GM12878 (cell line): ENCODE results near the gene BBS1. TPM values are rescaled to one million over a fixed set of nuclear protein-coding genes. Genes with fewer than 3 reads are reported as not detected.

Experiments used
- ATAC-seq: fragments of 200-7000 bp; cut with Tn5 transposase; 3 replicates; pipeline ENCODE4 v1.9.1; 2020; ENCODE audit warnings: mild to moderate bottlenecking, moderate library complexity
- BruUV-seq: library from RNA; stranded (reverse); fragments of 400-500 nt; replicated peaks from 2 replicates; lab custom pipeline; 2021; lab: Mats Ljungman, UMichigan
- CTCF ChIA-PET: fragments of 300-600 bp; sonication (Branson Sonifier 250); formaldehyde crosslinking; extraction: SDS; loops from one replicate; lab custom pipeline; 2021; ENCODE audit warnings: inconsistent platforms; lab: Yijun Ruan, JAX
- POLR2A ChIA-PET: fragments of 350-600 bp; formaldehyde crosslinking; extraction: SDS; loops from one replicate; lab custom pipeline; 2021; ENCODE audit warnings: inconsistent platforms; lab: Charles Lee
- RAD21 ChIA-PET: fragments of 300-600 bp; sonication (Branson Sonifier 250); formaldehyde crosslinking; loops from one replicate; lab custom pipeline; 2023; ENCODE audit warnings: antibody characterized with exemption; ENCODE audit not compliant: unreplicated experiment; lab: Charles Lee
- SMC1A ChIA-PET: fragments of 300-600 bp; sonication (Branson Sonifier 250); formaldehyde crosslinking; loops from one replicate; lab custom pipeline; 2023; ENCODE audit not compliant: unreplicated experiment, uncharacterized antibody; lab: Charles Lee
- DNase-seq: peaks from one replicate; pipeline ENCODE4 v3.0.0-alpha.2; 2011; ENCODE audit warnings: low read depth, low spot score
- FAIRE-seq: peaks from 3 replicates; lab custom pipeline; 2011; peaks lifted over from hg19 to GRCh38; lab: Jason Lieb, UNC
- H2AFZ ChIP-seq: 2 replicates; pipeline ENCODE4 v1.6.0; 2011; ENCODE audit warnings: low read depth, low read length, control low read depth; ENCODE audit not compliant: control insufficient read depth
- H3K27ac ChIP-seq: 2 replicates; pipeline ENCODE4 v1.5.1; 2011; ENCODE audit warnings: control low read depth; ENCODE audit not compliant: control insufficient read depth, insufficient read depth
- H3K27me3 ChIP-seq, 2 experiments: replicated peaks in 1 of 2; 2 replicates each; pipeline versions ENCODE4 v1.6.0 to v1.6.1; 2011; ENCODE audit warnings: low read length in 1 of 2; ENCODE audit not compliant: control insufficient read depth in 2 of 2, insufficient read depth in 2 of 2
- H3K36me3 ChIP-seq, 2 experiments: 2 replicates each; pipeline ENCODE4 v1.5.1; 2011; ENCODE audit warnings: low read length in 1 of 2; ENCODE audit not compliant: control insufficient read depth in 2 of 2, insufficient read depth in 2 of 2
- H3K4me1 ChIP-seq: 2 replicates; pipeline ENCODE4 v1.6.1; 2011; ENCODE audit warnings: mild to moderate bottlenecking, low read length, moderate library complexity, mixed read lengths; ENCODE audit not compliant: control insufficient read depth, insufficient read depth
- H3K4me2 ChIP-seq: 2 replicates; pipeline ENCODE4 v1.6.0; 2011; ENCODE audit warnings: control low read depth; ENCODE audit not compliant: control insufficient read depth, insufficient read depth
- H3K4me3 ChIP-seq: fragments of 200-600 bp; sonication (generic); 2 replicates; pipeline ENCODE4 v1.5.1; 2016
- H3K79me2 ChIP-seq: 2 replicates; pipeline ENCODE4 v1.6.0; 2011; ENCODE audit warnings: low read length; ENCODE audit not compliant: control insufficient read depth, insufficient read depth
- H3K9ac ChIP-seq: 2 replicates; pipeline ENCODE4 v1.8.0; 2011; ENCODE audit warnings: low read length, control low read depth, mixed read lengths; ENCODE audit not compliant: control insufficient read depth, insufficient read depth
- H3K9me3 ChIP-seq: replicated peaks from 3 replicates; pipeline ENCODE4 v1.5.1; 2011; ENCODE audit warnings: mild to moderate bottlenecking, low read length; ENCODE audit not compliant: control insufficient read depth, insufficient read depth
- H4K20me1 ChIP-seq: 2 replicates; pipeline ENCODE4 v1.6.0; 2011; ENCODE audit not compliant: control insufficient read depth, insufficient read depth
- BHLHE40 ChIP-seq, 2 experiments: fragments of 450-650 bp in 1 of 2; IDR thresholded peaks; 2 replicates each; pipeline ENCODE4 v1.6.1; 2011 to 2017; ENCODE audit warnings: low read depth in 2 of 2, borderline replicate concordance in 1 of 2, improper control_type of control experiment in 1 of 2, low read length in 1 of 2, mild to moderate bottlenecking in 1 of 2
- CBX5 ChIP-seq: sonication (generic); IDR thresholded peaks from 2 replicates; pipeline ENCODE4 v1.6.1; 2016; ENCODE audit warnings: low read depth, moderate library complexity, mild to moderate bottlenecking, inconsistent platforms
- CTCF ChIP-seq, 3 experiments: IDR thresholded peaks in 2 of 3; conservative IDR thresholded peaks in 1 of 3; 2 replicates each; pipeline ENCODE4 v1.5.1; 2011; ENCODE audit warnings: low read depth in 3 of 3, low read length in 3 of 3, mild to moderate bottlenecking in 3 of 3, control low read depth in 2 of 3, moderate library complexity in 2 of 3, inconsistent platforms in 1 of 3, mixed read lengths in 1 of 3; ENCODE audit not compliant: control insufficient read depth in 2 of 3, insufficient read depth in 1 of 3; ENCODE audit errors: extremely low read depth in 1 of 3
- KAT2A ChIP-seq: conservative IDR thresholded peaks from 2 replicates; pipeline ENCODE4 v1.6.1; 2011; ENCODE audit warnings: low read depth, low read length; ENCODE audit not compliant: control insufficient read depth
- MAX ChIP-seq: IDR thresholded peaks from 2 replicates; pipeline ENCODE4 v1.6.1; 2012; ENCODE audit warnings: low read depth, low read length, improper control_type of control experiment
- MEF2A ChIP-seq: IDR thresholded peaks from 2 replicates; pipeline ENCODE4 v1.6.1; 2011; ENCODE audit warnings: low read depth, mild to moderate bottlenecking, low read length, moderate library complexity; ENCODE audit not compliant: insufficient read depth
- MXI1 ChIP-seq: fragments of 150-350 bp; IDR thresholded peaks from 2 replicates; pipeline ENCODE4 v1.6.1; 2011; ENCODE audit warnings: low read depth, mild to moderate bottlenecking, inconsistent platforms, low read length, improper control_type of control experiment
- MYC ChIP-seq: IDR thresholded peaks from 2 replicates; pipeline ENCODE4 v1.6.1; 2011; ENCODE audit warnings: mild to moderate bottlenecking, low read length, moderate library complexity, inconsistent platforms; ENCODE audit not compliant: insufficient read depth, insufficient replicate concordance, insufficient read length, severe bottlenecking
- NBN ChIP-seq: fragments of 450-650 bp; IDR thresholded peaks from 2 replicates; pipeline ENCODE4 v1.6.1; 2016
- NFIC ChIP-seq: IDR thresholded peaks from 2 replicates; pipeline ENCODE4 v1.6.1; 2012; ENCODE audit warnings: low read depth, mild to moderate bottlenecking, inconsistent platforms, low read length, moderate library complexity
- RBBP5 ChIP-seq: fragments of 200-600 bp; sonication (generic); conservative IDR thresholded peaks from 2 replicates; pipeline ENCODE4 v1.6.1; 2016
- SREBF1 ChIP-seq: IDR thresholded peaks from 2 replicates; pipeline ENCODE4 v1.6.1; 2012; ENCODE audit warnings: mild to moderate bottlenecking, low read length
- WGBS: methylation state at CpG from one replicate; pipeline ENCODE4 v1.1.6; 2016; ENCODE audit warnings: low lambda C conversion rate; ENCODE audit not compliant: insufficient replicate concordance, insufficient coverage; ENCODE audit errors: missing lambda C conversion rate; 5-methylcytosine and 5-hydroxymethylcytosine counted together
- in situ Hi-C: fragments of 300-500 bp; cut with MboI; formaldehyde crosslinking; loops from 9 replicates; pipeline ENCODE4 v1.14.3; 2018; ENCODE audit warnings: mixed read lengths
- intact Hi-C: fragments of 100-400 bp; cut with micrococcal nuclease; formaldehyde crosslinking; loops from one replicate; pipeline ENCODE4 v1.14.2; 2022; ENCODE audit not compliant: unreplicated experiment
- polyA plus RNA-seq, 11 experiments: library from polyadenylated mRNA; depleted of rRNA in 4 of 11; unstranded in 6 of 11; stranded (reverse) in 5 of 11; fragments of >200 nt; fragmentation: Nextera tagmentation in 4 of 11; fragmentation: Illumina TruSeq in 1 of 11; extraction: Ambion mirVana in 4 of 11; extraction: Trizol in 1 of 11; gene quantifications; 1 replicate in 1 of 11; 2 replicates in 10 of 11; pipeline versions ENCODE4 v1.2.1 to v1.2.3, GENCODE V29; 2011 to 2016; ENCODE audit warnings: inconsistent platforms in 2 of 11, missing spikeins in 2 of 11, low read depth in 1 of 11
- total RNA-seq, 4 experiments: library from RNA; depleted of rRNA in 3 of 4; stranded (reverse); fragments of >200 nt in 3 of 4; fragmentation: Illumina TruSeq in 1 of 4; extraction: Trizol in 1 of 4; gene quantifications; 2 replicates each; pipeline versions ENCODE4 v1.2.1 to v1.2.3, GENCODE V29; 2013 to 2021

The BBS1 gene
- total and polyA plus RNA-seq, 10 of the 15 experiments (the other 5 are each of a cell fraction or from before 2014, with no cell fraction given), result 2.5 to 14.7 (median 8.7) TPM

- in situ Hi-C loops, result no loop called here
- no peak for FAIRE-seq
- BruUV-seq, result no TSS peak
Observed at GRCh38 chr11:66559142-66559865, 48.9 kb downstream of the BBS1 start.

GRCh38 chr11:66559866-66560676, 49.6 kb downstream of the BBS1 start:
- in situ Hi-C loops, result no loop called here
- FAIRE-seq, result no peak

More at GRCh38 chr11:66559142-66559865, 48.9 kb downstream of the BBS1 start:
- no peak overlapping the region for H3K4me3 ChIP-seq
- H4K20me1 ChIP-seq, result no peaks in the 10 kb centered on the region
- no peak for TF ChIP-seq MXI1
- no peak for TF ChIP-seq BHLHE40 (IDR thresholded peaks at IDR 0.05; ENCODE audit: borderline replicate concordance in 1 of 2, low read depth in 2 of 2, low read length in 1 of 2)
- no peak for TF ChIP-seq NFIC
- TF ChIP-seq MEF2A, result no peak
- TF ChIP-seq KAT2A, result no peak
- no peak for TF ChIP-seq NBN
- TF ChIP-seq MYC, result no peak
- H3K9ac ChIP-seq, result no peak overlapping the region
- intact Hi-C loops, result no loop called here
- WGBS, result 62% methylated on average over 37 of the region's 50 CpGs
- POLR2A ChIA-PET, result no interaction called here
- no peak for ATAC-seq
- no peaks in the 10 kb centered on the region for H3K36me3 ChIP-seq
- no peak for DNase-seq
- no peaks in the 10 kb centered on the region for H3K79me2 ChIP-seq
- H3K9me3 ChIP-seq, result no peaks in the 10 kb centered on the region
- no peak overlapping the region for H3K4me2 ChIP-seq
- RAD21 ChIA-PET, result no interaction called here
- H2AFZ ChIP-seq, result no peak overlapping the region
- CTCF ChIA-PET, result no interaction called here
- no peaks in the 10 kb centered on the region for H3K4me1 ChIP-seq
- SMC1A ChIA-PET, result interaction anchor here (1.3 kb wide), 1 partner anchor 14 kb away, joined by 3 read pairs; the partner anchor contains the start of gene ZDHHC24
- no peaks in the 10 kb centered on the region for H3K27me3 ChIP-seq
- H3K27ac ChIP-seq, result no peak overlapping the region

More at GRCh38 chr11:66559866-66560676, 49.6 kb downstream of the BBS1 start:
- 65% methylated on average over 27 of the region's 27 CpGs for WGBS
- no peak overlapping the region for H3K9ac ChIP-seq
- POLR2A ChIA-PET, result no interaction called here
- no peaks in the 10 kb centered on the region for H3K27me3 ChIP-seq
- H2AFZ ChIP-seq, result no peak overlapping the region
- H4K20me1 ChIP-seq, result no peaks in the 10 kb centered on the region
- no peaks in the 10 kb centered on the region for H3K79me2 ChIP-seq
- SMC1A ChIA-PET, result interaction anchor here (1.3 kb wide), 1 partner anchor 15 kb away, joined by 3 read pairs; the partner anchor contains the start of gene ZDHHC24
- CTCF ChIA-PET, result interaction anchor here (1.1 kb wide), 1 partner anchor 10 kb away, joined by 3 read pairs; no protein-coding TSS in a partner anchor
- H3K36me3 ChIP-seq, result no peaks in the 10 kb centered on the region
- TF ChIP-seq CBX5 (no peak), RBBP5 (no peak), MAX (no peak), CTCF (IDR thresholded peaks at IDR 0.05 in 2 of 3, conservative IDR thresholded peaks at IDR 0.05 in 1 of 3; ENCODE audit: control insufficient read depth in 2 of 3, extremely low read depth in 1 of 3, insufficient read depth in 1 of 3, low read depth in 3 of 3, low read length in 3 of 3) (no peak), SREBF1 (no peak)
- TF ChIP-seq, all 136 proteins: peak for 0
- no TSS peak for BruUV-seq
- intact Hi-C loops, result no loop called here
- RAD21 ChIA-PET, result no interaction called here
- H3K9me3 ChIP-seq, result no peaks in the 10 kb centered on the region
- H3K27ac ChIP-seq, result no peak overlapping the region
- H3K4me1 ChIP-seq, result no peaks in the 10 kb centered on the region
- ATAC-seq, result no peak
- H3K4me3 ChIP-seq, result no peak overlapping the region
- DNase-seq, result no peak
- no peak overlapping the region for H3K4me2 ChIP-seq
